HG02759 (cell line): ENCODE results near the gene ASAP2.
"Not testable (repeated sequence)": the region's sequence is repeated elsewhere in the genome, so short reads cannot be mapped to it uniquely, and the experiment has no call there.

Source experiments
- ATAC-seq: cut with Tn5 transposase; IDR thresholded peaks from one replicate; pipeline ENCODE4 v1.9.1; 2021; ENCODE audit warnings: mild to moderate bottlenecking, moderate library complexity; ENCODE audit not compliant: unreplicated experiment

ASAP2 gene

GRCh38 chr2:9210030-9210429 is 3.4 kb downstream of the ASAP2 start:
- no peak for ATAC-seq

- no peak for ATAC-seq
Observed at GRCh38 chr2:9211496-9211895, 4.9 kb downstream of the ASAP2 start.

GRCh38 chr2:9212010-9212635 is 5.5 kb downstream of the ASAP2 start:
- no peak for ATAC-seq

- ATAC-seq = no peak
Observed at GRCh38 chr2:9212661-9213411, 6.2 kb downstream of the ASAP2 start.

- ATAC-seq = no peak
Observed at GRCh38 chr2:9213477-9214051, 7.0 kb downstream of the ASAP2 start.

GRCh38 chr2:9214873-9215272 is 8.3 kb downstream of the ASAP2 start:
- ATAC-seq = no peak

GRCh38 chr2:9215680-9216079 is 9.1 kb downstream of the ASAP2 start:
- no peak for ATAC-seq

- ATAC-seq = not testable (repeated sequence)
Observed at GRCh38 chr2:9216143-9216542, 9.5 kb downstream of the ASAP2 start.

GRCh38 chr2:9217838-9218770 is 11.5 kb downstream of the ASAP2 start:
- no peak for ATAC-seq

- no peak for ATAC-seq
Observed at GRCh38 chr2:9219027-9219445, 12.4 kb downstream of the ASAP2 start.

- ATAC-seq = no peak
Observed at GRCh38 chr2:9220201-9220600, 13.6 kb downstream of the ASAP2 start.

GRCh38 chr2:9221223-9221622 is 14.6 kb downstream of the ASAP2 start:
- ATAC-seq = no peak

- ATAC-seq = no peak
Observed at GRCh38 chr2:9222239-9222892, 15.8 kb downstream of the ASAP2 start.

GRCh38 chr2:9222893-9223287 is 16.3 kb downstream of the ASAP2 start:
- ATAC-seq = no peak

GRCh38 chr2:9225806-9226205 is 19.2 kb downstream of the ASAP2 start:
- no peak for ATAC-seq

GRCh38 chr2:9226458-9227380 is 20.1 kb downstream of the ASAP2 start:
- no peak for ATAC-seq

- no peak for ATAC-seq
Observed at GRCh38 chr2:9228088-9228751, 21.6 kb downstream of the ASAP2 start.

GRCh38 chr2:9228781-9229469 is 22.3 kb downstream of the ASAP2 start:
- ATAC-seq = no peak

- no peak for ATAC-seq
Observed at GRCh38 chr2:9229470-9229820, 22.8 kb downstream of the ASAP2 start.
